OCI-LY7 (cell line): ENCODE measurements around the gene SLC5A1. TPM values are rescaled to one million over a fixed set of nuclear protein-coding genes. Genes with fewer than 3 reads are reported as not detected.

Source experiments
- BruUV-seq: library from RNA; stranded (reverse); fragments of 400-500 nt; replicated peaks from 2 replicates; lab custom pipeline; 2021; lab: Mats Ljungman, UMichigan
- CTCF ChIA-PET: fragments of 300-600 bp; sonication (Branson Sonifier 250); formaldehyde crosslinking; loops from one replicate; lab custom pipeline; 2022; ENCODE audit warnings: antibody characterized with exemption; ENCODE audit not compliant: unreplicated experiment; lab: Charles Lee
- POLR2A ChIA-PET: fragments of 300-600 bp; sonication (Branson Sonifier 250); formaldehyde crosslinking; loops from one replicate; lab custom pipeline; 2022; ENCODE audit warnings: antibody characterized with exemption; lab: Charles Lee
- DNase-seq: peaks from one replicate; pipeline ENCODE4 v3.0.0-alpha.2; 2015; ENCODE audit warnings: low spot score
- H2AFZ ChIP-seq: fragments of 200-600 bp; sonication (generic), shearing (Covaris generic); 2 replicates; pipeline ENCODE4 v1.6.1; 2014; ENCODE audit warnings: mild to moderate bottlenecking, antibody characterized with exemption, low read length, moderate library complexity
- H3K27ac ChIP-seq: fragments of 200-600 bp; sonication (generic); 2 replicates; pipeline ENCODE4 v1.5.1; 2014; ENCODE audit warnings: mixed run types, low read depth, mild to moderate bottlenecking, moderate library complexity, low read length, inconsistent platforms; ENCODE audit not compliant: poor library complexity, severe bottlenecking
- H3K36me3 ChIP-seq: fragments of 200-600 bp; sonication (generic); 2 replicates; pipeline ENCODE4 v1.6.1; 2014; ENCODE audit warnings: mild to moderate bottlenecking, antibody characterized with exemption, low read length, moderate library complexity, mixed read lengths; ENCODE audit not compliant: insufficient read depth
- H3K4me1 ChIP-seq: fragments of 200-600 bp; sonication (generic); 2 replicates; pipeline ENCODE4 v1.5.1; 2014; ENCODE audit warnings: mild to moderate bottlenecking, low read length; ENCODE audit not compliant: insufficient read depth, poor library complexity, severe bottlenecking
- H3K4me2 ChIP-seq: fragments of 200-600 bp; sonication (generic); 2 replicates; pipeline ENCODE4 v1.6.1; 2014; ENCODE audit warnings: mild to moderate bottlenecking, low read length
- H3K4me3 ChIP-seq: fragments of 200-600 bp; sonication (generic); 2 replicates; pipeline ENCODE4 v1.5.1; 2014; ENCODE audit warnings: mild to moderate bottlenecking, low read depth, low read length; ENCODE audit not compliant: poor library complexity, severe bottlenecking
- H3K79me2 ChIP-seq: fragments of 200-600 bp; sonication (generic); 2 replicates; pipeline ENCODE4 v1.6.1; 2016; ENCODE audit warnings: low read depth, mild to moderate bottlenecking, low read length, moderate library complexity, mixed read lengths; ENCODE audit not compliant: insufficient read depth
- H3K9me2 ChIP-seq: fragments of 200-600 bp; sonication (generic); 2 replicates; pipeline ENCODE4 v1.6.1; 2016; ENCODE audit warnings: mild to moderate bottlenecking, low read length, mixed read lengths; ENCODE audit not compliant: insufficient read depth
- H3K9me3 ChIP-seq: fragments of 200-600 bp; sonication (generic); 2 replicates; pipeline ENCODE4 v1.6.1; 2014; ENCODE audit warnings: mild to moderate bottlenecking, mixed run types, low read length, mixed read lengths
- H4K20me1 ChIP-seq: fragments of 200-600 bp; sonication (generic); 2 replicates; pipeline ENCODE4 v1.6.1; 2014; ENCODE audit warnings: mild to moderate bottlenecking, antibody characterized with exemption, low read length, moderate library complexity, mixed read lengths; ENCODE audit not compliant: insufficient read depth
- CTCF ChIP-seq: fragments of 200-600 bp; sonication (generic); conservative IDR thresholded peaks from 2 replicates; pipeline ENCODE4 v1.5.1; 2014; ENCODE audit warnings: mild to moderate bottlenecking, antibody characterized with exemption, low read length, moderate library complexity, mixed read lengths
- EZH2phosphoT487 ChIP-seq: fragments of 200-600 bp; sonication (generic); IDR thresholded peaks from 2 replicates; pipeline ENCODE4 v1.6.1; 2018; ENCODE audit warnings: low read depth, borderline replicate concordance, mild to moderate bottlenecking, mixed run types, antibody characterized with exemption, low read length, moderate library complexity, mixed read lengths
- intact Hi-C: fragments of 100-400 bp; cut with micrococcal nuclease; formaldehyde crosslinking; loops from one replicate; pipeline ENCODE4 v1.10.0; 2022; ENCODE audit not compliant: unreplicated experiment
- total RNA-seq, 2 experiments: library from RNA; depleted of rRNA in 1 of 2; stranded (reverse); fragments of >200 nt in 1 of 2; shearing (Covaris generic) in 1 of 2; gene quantifications; 2 replicates each; pipeline ENCODE4 v1.2.3, GENCODE V29; 2014 to 2022

The SLC5A1 gene
- total RNA-seq, 2 experiments from 2014 or later: not detected

- H3K9me3 ChIP-seq: no peaks in the 10 kb centered on the region
- no peak for TF ChIP-seq EZH2phosphoT487
- TF ChIP-seq CTCF: no peak
- H3K36me3 ChIP-seq: no peaks in the 10 kb centered on the region
- no peaks in the 10 kb centered on the region for H4K20me1 ChIP-seq
- ChIA-PET POLR2A (no interaction called here), CTCF (no interaction called here)
- H3K79me2 ChIP-seq: no peaks in the 10 kb centered on the region
- H2AFZ ChIP-seq: no peak overlapping the region
- BruUV-seq: no TSS peak
- no peak overlapping the region for H3K4me2 ChIP-seq
- H3K4me1 ChIP-seq: no peaks in the 10 kb centered on the region
- H3K9me2 ChIP-seq: no peaks in the 10 kb centered on the region
- no peak overlapping the region for H3K4me3 ChIP-seq
- no peak for DNase-seq
- H3K27ac ChIP-seq: no peak overlapping the region
- intact Hi-C loops: no loop called here
These were observed 47.3 kb upstream of the SLC5A1 start for GRCh38 chr22:31995807-31996206.

GRCh38 chr22:31998784-31999385 lies 44.2 kb upstream of the SLC5A1 start:
- intact Hi-C loops: no loop called here

More at GRCh38 chr22:31998784-31999385, 44.2 kb upstream of the SLC5A1 start:
- H3K9me3 ChIP-seq: no peaks in the 10 kb centered on the region
- H3K27ac ChIP-seq: no peak overlapping the region
- no peaks in the 10 kb centered on the region for H3K36me3 ChIP-seq
- H3K9me2 ChIP-seq: no peaks in the 10 kb centered on the region
- H3K4me1 ChIP-seq: no peaks in the 10 kb centered on the region
- ChIA-PET POLR2A (no interaction called here), CTCF (no interaction called here)
- BruUV-seq: no TSS peak
- no peaks in the 10 kb centered on the region for H4K20me1 ChIP-seq
- DNase-seq: no peak
- no peak overlapping the region for H2AFZ ChIP-seq
- H3K4me3 ChIP-seq: no peak overlapping the region
- H3K79me2 ChIP-seq: no peaks in the 10 kb centered on the region
- no peak overlapping the region for H3K4me2 ChIP-seq
- no peak for TF ChIP-seq CTCF
- no peak for TF ChIP-seq EZH2phosphoT487
